Neural cell (in vitro differentiated cells): ENCODE measurements around the gene COL25A1. TPM values are rescaled to one million over a fixed set of nuclear protein-coding genes. Genes with fewer than 3 reads are reported as not detected.

Source experiments
- H2AFZ ChIP-seq: fragments of 200-600, 300-800 bp; sonication (generic), shearing (Covaris generic); 2 replicates; pipeline ENCODE4 v1.6.0; 2014; ENCODE audit warnings: low read depth, mild to moderate bottlenecking, antibody characterized with exemption, low read length, moderate library complexity
- H3F3A ChIP-seq: fragments of 200-600 bp; shearing (Covaris generic); 2 replicates; pipeline ENCODE4 v1.6.1; 2016; ENCODE audit warnings: mild to moderate bottlenecking, moderate library complexity, mixed read lengths, antibody characterized with exemption, low read length; ENCODE audit not compliant: insufficient read depth, poor library complexity, severe bottlenecking
- H3K27ac ChIP-seq: fragments of 200-600, 300-800 bp; sonication (generic), shearing (Covaris generic); 2 replicates; pipeline ENCODE4 v1.5.1; 2014; ENCODE audit warnings: mild to moderate bottlenecking, low read length, moderate library complexity
- H3K27me3 ChIP-seq: fragments of 300-800, 200-600 bp; sonication (generic), shearing (Covaris generic); 2 replicates; pipeline ENCODE4 v1.6.0; 2014; ENCODE audit warnings: mild to moderate bottlenecking, low read depth, low read length, moderate library complexity; ENCODE audit not compliant: insufficient read depth
- H3K36me3 ChIP-seq: fragments of 300-800, 200-600 bp; sonication (generic), shearing (Covaris generic); 2 replicates; pipeline ENCODE4 v1.5.1; 2014; ENCODE audit warnings: mild to moderate bottlenecking, antibody characterized with exemption, low read length, moderate library complexity; ENCODE audit not compliant: insufficient read depth
- H3K4me2 ChIP-seq: fragments of 300-800, 200-600 bp; sonication (generic), shearing (Covaris generic); 2 replicates; pipeline ENCODE4 v1.6.0; 2014; ENCODE audit warnings: mild to moderate bottlenecking, low read length
- H3K4me3 ChIP-seq: fragments of 300-800, 200-600 bp; sonication (generic), shearing (Covaris generic); 2 replicates; pipeline ENCODE4 v1.5.1; 2014; ENCODE audit warnings: mild to moderate bottlenecking, low read length, moderate library complexity
- H3K79me2 ChIP-seq: fragments of 200-600 bp; shearing (Covaris generic); replicated peaks from 2 replicates; pipeline ENCODE4 v1.6.0; 2014; ENCODE audit warnings: mild to moderate bottlenecking, low read length, moderate library complexity; ENCODE audit not compliant: insufficient read depth
- H3K9ac ChIP-seq: fragments of 300-800, 200-600 bp; sonication (generic), shearing (Covaris generic); 2 replicates; pipeline ENCODE4 v1.6.1; 2016; ENCODE audit warnings: mild to moderate bottlenecking, low read length, mixed read lengths
- H3K9me2 ChIP-seq: fragments of 200-600 bp; shearing (Covaris generic); 2 replicates; pipeline ENCODE4 v1.6.1; 2016; ENCODE audit warnings: mild to moderate bottlenecking, low read length, mixed read lengths; ENCODE audit not compliant: insufficient read depth
- H3K9me3 ChIP-seq: fragments of 200-600, 300-800 bp; sonication (generic), shearing (Covaris generic); 2 replicates; pipeline ENCODE4 v1.6.1; 2016; ENCODE audit warnings: mild to moderate bottlenecking, mixed run types, low read length, moderate library complexity, mixed read lengths
- H4K20me1 ChIP-seq: fragments of 200-600 bp; shearing (Covaris generic); 2 replicates; pipeline ENCODE4 v1.6.1; 2016; ENCODE audit warnings: mild to moderate bottlenecking, mixed run types; ENCODE audit not compliant: insufficient read depth
- CTCF ChIP-seq: fragments of 450-650 bp; IDR thresholded peaks from 2 replicates; pipeline ENCODE4 v1.5.1; 2014; ENCODE audit warnings: antibody characterized with exemption, mild to moderate bottlenecking, moderate library complexity; ENCODE audit not compliant: poor library complexity, severe bottlenecking
- EP300 ChIP-seq: fragments of 450-650 bp; conservative IDR thresholded peaks from 2 replicates; pipeline ENCODE4 v1.6.1; 2014; ENCODE audit warnings: antibody characterized with exemption, mild to moderate bottlenecking, moderate library complexity; ENCODE audit not compliant: poor library complexity, severe bottlenecking
- EZH2 ChIP-seq: fragments of 200-600, 300-800 bp; shearing (Covaris generic), sonication (generic); IDR thresholded peaks from 2 replicates; pipeline ENCODE4 v1.6.1; 2014; ENCODE audit warnings: antibody characterized with exemption, low read length, borderline replicate concordance, mild to moderate bottlenecking; ENCODE audit not compliant: insufficient read depth, poor library complexity, severe bottlenecking
- MXI1 ChIP-seq: fragments of 450-650 bp; conservative IDR thresholded peaks from 2 replicates; pipeline ENCODE4 v1.6.1; 2014; ENCODE audit warnings: antibody characterized with exemption, mild to moderate bottlenecking; ENCODE audit not compliant: poor library complexity, severe bottlenecking
- POLR2AphosphoS5 ChIP-seq: IDR thresholded peaks from 2 replicates; pipeline ENCODE4 v1.6.1; 2012
- RAD21 ChIP-seq: fragments of 450-650 bp; conservative IDR thresholded peaks from 2 replicates; pipeline ENCODE4 v1.6.1; 2014; ENCODE audit warnings: antibody characterized with exemption, mild to moderate bottlenecking, moderate library complexity
- SMC3 ChIP-seq: fragments of 450-650 bp; conservative IDR thresholded peaks from 2 replicates; pipeline ENCODE4 v1.6.1; 2014; ENCODE audit warnings: antibody characterized with exemption, mild to moderate bottlenecking, moderate library complexity; ENCODE audit not compliant: poor library complexity
- TAF1 ChIP-seq: IDR thresholded peaks from 2 replicates; pipeline ENCODE4 v1.6.1; 2012; ENCODE audit warnings: low read depth
- polyA plus RNA-seq: library from polyadenylated mRNA; depleted of rRNA; stranded (reverse); fragments of >200 nt; gene quantifications from 2 replicates; pipeline ENCODE4 v1.2.3, GENCODE V29; 2014
- TF ChIP-seq, protein P1 (sequence below): IDR thresholded peaks from 2 replicates; pipeline ENCODE4 v1.6.1; 2012; ENCODE audit warnings: borderline replicate concordance

The COL25A1 gene
- polyA plus RNA-seq, 1 donor from 2014 or later: 32.3 TPM

- Histone ChIP-seq H4K20me1 (no peaks in the 10 kb centered on the region), H3K36me3 (no peaks in the 10 kb centered on the region), H3K27me3 (no peaks in the 10 kb centered on the region), H3F3A (no peaks in the 10 kb centered on the region), H3K9me3 (no peaks in the 10 kb centered on the region), H3K9me2 (no peaks in the 10 kb centered on the region), H3K4me2 (no peak overlapping the region), H3K9ac (no peak overlapping the region), H2AFZ (no peak overlapping the region), H3K4me3 (no peak overlapping the region), H3K27ac (no peak overlapping the region), H3K79me2 (no peaks in the 10 kb centered on the region)
- no peak for TF ChIP-seq RAD21
- TF ChIP-seq TAF1: no peak
- no peak for TF ChIP-seq CTCF
- no peak for TF ChIP-seq SMC3
- TF ChIP-seq MXI1: no peak
- TF ChIP-seq, protein P1, sequence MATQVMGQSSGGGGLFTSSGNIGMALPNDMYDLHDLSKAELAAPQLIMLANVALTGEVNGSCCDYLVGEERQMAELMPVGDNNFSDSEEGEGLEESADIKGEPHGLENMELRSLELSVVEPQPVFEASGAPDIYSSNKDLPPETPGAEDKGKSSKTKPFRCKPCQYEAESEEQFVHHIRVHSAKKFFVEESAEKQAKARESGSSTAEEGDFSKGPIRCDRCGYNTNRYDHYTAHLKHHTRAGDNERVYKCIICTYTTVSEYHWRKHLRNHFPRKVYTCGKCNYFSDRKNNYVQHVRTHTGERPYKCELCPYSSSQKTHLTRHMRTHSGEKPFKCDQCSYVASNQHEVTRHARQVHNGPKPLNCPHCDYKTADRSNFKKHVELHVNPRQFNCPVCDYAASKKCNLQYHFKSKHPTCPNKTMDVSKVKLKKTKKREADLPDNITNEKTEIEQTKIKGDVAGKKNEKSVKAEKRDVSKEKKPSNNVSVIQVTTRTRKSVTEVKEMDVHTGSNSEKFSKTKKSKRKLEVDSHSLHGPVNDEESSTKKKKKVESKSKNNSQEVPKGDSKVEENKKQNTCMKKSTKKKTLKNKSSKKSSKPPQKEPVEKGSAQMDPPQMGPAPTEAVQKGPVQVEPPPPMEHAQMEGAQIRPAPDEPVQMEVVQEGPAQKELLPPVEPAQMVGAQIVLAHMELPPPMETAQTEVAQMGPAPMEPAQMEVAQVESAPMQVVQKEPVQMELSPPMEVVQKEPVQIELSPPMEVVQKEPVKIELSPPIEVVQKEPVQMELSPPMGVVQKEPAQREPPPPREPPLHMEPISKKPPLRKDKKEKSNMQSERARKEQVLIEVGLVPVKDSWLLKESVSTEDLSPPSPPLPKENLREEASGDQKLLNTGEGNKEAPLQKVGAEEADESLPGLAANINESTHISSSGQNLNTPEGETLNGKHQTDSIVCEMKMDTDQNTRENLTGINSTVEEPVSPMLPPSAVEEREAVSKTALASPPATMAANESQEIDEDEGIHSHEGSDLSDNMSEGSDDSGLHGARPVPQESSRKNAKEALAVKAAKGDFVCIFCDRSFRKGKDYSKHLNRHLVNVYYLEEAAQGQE: no peak
- no peak for TF ChIP-seq POLR2AphosphoS5
- TF ChIP-seq EZH2: no peak
- no peak for TF ChIP-seq EP300
Observed at GRCh38 chr4:108980455-108981239, 321.8 kb downstream of the COL25A1 start.

GRCh38 chr4:108979759-108980158 is 322.7 kb downstream of the COL25A1 start:
- Histone ChIP-seq H4K20me1 (no peaks in the 10 kb centered on the region), H3K27ac (no peak overlapping the region), H3K9ac (no peak overlapping the region), H3K9me3 (no peaks in the 10 kb centered on the region), H3K9me2 (no peaks in the 10 kb centered on the region), H3K4me2 (no peak overlapping the region), H3F3A (no peaks in the 10 kb centered on the region), H3K4me3 (no peak overlapping the region), H3K27me3 (no peaks in the 10 kb centered on the region), H3K79me2 (no peaks in the 10 kb centered on the region), H3K36me3 (no peaks in the 10 kb centered on the region), H2AFZ (no peak overlapping the region)
- TF ChIP-seq, protein P1: no peak
- TF ChIP-seq TAF1: no peak
- no peak for TF ChIP-seq POLR2AphosphoS5
- no peak for TF ChIP-seq CTCF
- TF ChIP-seq SMC3: no peak
- no peak for TF ChIP-seq RAD21
- no peak for TF ChIP-seq MXI1
- no peak for TF ChIP-seq EP300
- no peak for TF ChIP-seq EZH2
